PFSK-1 (cell line): ENCODE data around the gene OOSP4B.

Source experiments
- FOXP2 ChIP-seq: optimal IDR thresholded peaks from 2 replicates; pipeline ENCODE3; 2011; ENCODE audit warnings: borderline replicate concordance, control low read depth, inconsistent platforms; ENCODE audit not compliant: insufficient read depth; ENCODE audit errors: extremely low read length, extremely low read depth
- POLR2AphosphoS5 ChIP-seq: IDR thresholded peaks from 2 replicates; pipeline ENCODE4 v1.6.1; 2012; ENCODE audit warnings: low read depth, mild to moderate bottlenecking, control low read depth, low read length, moderate library complexity
- SIN3A ChIP-seq: IDR thresholded peaks from 2 replicates; pipeline ENCODE4 v1.6.1; 2012; ENCODE audit warnings: mild to moderate bottlenecking, low read length, moderate library complexity, borderline replicate concordance; ENCODE audit not compliant: insufficient read depth
- TAF1 ChIP-seq: IDR thresholded peaks from 2 replicates; pipeline ENCODE4 v1.6.1; 2012; ENCODE audit warnings: low read length, control low read depth, borderline replicate concordance; ENCODE audit not compliant: insufficient read depth
- TF ChIP-seq, protein P1 (sequence below), 2 experiments: IDR thresholded peaks; 2 replicates each; pipeline versions ENCODE4 v1.6.1 to v1.8.0; 2011 to 2012; ENCODE audit warnings: low read depth in 2 of 2, low read length in 2 of 2, control low read depth in 1 of 2, inconsistent platforms in 1 of 2, mild to moderate bottlenecking in 1 of 2, moderate library complexity in 1 of 2; ENCODE audit not compliant: insufficient read depth in 1 of 2

Gene OOSP4B

GRCh38 chr11:60029015-60029632 is 12.1 kb downstream of the OOSP4B start:
- no peak for TF ChIP-seq TAF1
- TF ChIP-seq POLR2AphosphoS5 = no peak
- TF ChIP-seq SIN3A = no peak
- TF ChIP-seq, protein P1, sequence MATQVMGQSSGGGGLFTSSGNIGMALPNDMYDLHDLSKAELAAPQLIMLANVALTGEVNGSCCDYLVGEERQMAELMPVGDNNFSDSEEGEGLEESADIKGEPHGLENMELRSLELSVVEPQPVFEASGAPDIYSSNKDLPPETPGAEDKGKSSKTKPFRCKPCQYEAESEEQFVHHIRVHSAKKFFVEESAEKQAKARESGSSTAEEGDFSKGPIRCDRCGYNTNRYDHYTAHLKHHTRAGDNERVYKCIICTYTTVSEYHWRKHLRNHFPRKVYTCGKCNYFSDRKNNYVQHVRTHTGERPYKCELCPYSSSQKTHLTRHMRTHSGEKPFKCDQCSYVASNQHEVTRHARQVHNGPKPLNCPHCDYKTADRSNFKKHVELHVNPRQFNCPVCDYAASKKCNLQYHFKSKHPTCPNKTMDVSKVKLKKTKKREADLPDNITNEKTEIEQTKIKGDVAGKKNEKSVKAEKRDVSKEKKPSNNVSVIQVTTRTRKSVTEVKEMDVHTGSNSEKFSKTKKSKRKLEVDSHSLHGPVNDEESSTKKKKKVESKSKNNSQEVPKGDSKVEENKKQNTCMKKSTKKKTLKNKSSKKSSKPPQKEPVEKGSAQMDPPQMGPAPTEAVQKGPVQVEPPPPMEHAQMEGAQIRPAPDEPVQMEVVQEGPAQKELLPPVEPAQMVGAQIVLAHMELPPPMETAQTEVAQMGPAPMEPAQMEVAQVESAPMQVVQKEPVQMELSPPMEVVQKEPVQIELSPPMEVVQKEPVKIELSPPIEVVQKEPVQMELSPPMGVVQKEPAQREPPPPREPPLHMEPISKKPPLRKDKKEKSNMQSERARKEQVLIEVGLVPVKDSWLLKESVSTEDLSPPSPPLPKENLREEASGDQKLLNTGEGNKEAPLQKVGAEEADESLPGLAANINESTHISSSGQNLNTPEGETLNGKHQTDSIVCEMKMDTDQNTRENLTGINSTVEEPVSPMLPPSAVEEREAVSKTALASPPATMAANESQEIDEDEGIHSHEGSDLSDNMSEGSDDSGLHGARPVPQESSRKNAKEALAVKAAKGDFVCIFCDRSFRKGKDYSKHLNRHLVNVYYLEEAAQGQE (IDR thresholded peaks at IDR 0.05; ENCODE audit: insufficient read depth in 1 of 2, low read depth in 2 of 2, low read length in 2 of 2) = no peak
- TF ChIP-seq FOXP2 = no peak

DNA sequence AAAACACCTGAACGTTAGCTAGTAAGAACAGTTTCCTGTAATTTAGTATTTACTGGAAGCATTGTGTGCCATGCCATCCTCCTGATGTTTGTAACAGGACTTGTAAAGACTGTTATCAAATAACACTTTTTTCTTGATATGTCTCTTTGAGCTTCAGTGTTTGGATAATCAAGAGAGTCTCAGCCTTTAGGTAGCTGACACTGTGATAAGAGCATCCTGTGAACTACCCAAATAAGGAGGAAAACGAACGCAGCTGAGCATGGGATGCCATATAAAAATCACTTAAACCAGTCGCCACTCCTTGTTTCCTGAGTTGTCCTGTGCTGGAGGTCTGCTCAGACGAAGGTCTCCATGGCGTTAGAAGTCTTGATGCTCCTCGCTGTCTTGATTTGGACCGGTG is 23.1 kb downstream of the OOSP4B start, which contains the start of gene OOSP2:
OOSP2 (plus strand) TSS at position 301 of the 400 bp plus-strand sequence; CDS start at position 352, 51 bp downstream.
- no peak for TF ChIP-seq TAF1
- TF ChIP-seq, protein P1 (IDR thresholded peaks at IDR 0.05; ENCODE audit: insufficient read depth in 1 of 2, low read depth in 2 of 2, low read length in 2 of 2) = no peak
- no peak for TF ChIP-seq FOXP2
- no peak for TF ChIP-seq SIN3A
- no peak for TF ChIP-seq POLR2AphosphoS5

DNA sequence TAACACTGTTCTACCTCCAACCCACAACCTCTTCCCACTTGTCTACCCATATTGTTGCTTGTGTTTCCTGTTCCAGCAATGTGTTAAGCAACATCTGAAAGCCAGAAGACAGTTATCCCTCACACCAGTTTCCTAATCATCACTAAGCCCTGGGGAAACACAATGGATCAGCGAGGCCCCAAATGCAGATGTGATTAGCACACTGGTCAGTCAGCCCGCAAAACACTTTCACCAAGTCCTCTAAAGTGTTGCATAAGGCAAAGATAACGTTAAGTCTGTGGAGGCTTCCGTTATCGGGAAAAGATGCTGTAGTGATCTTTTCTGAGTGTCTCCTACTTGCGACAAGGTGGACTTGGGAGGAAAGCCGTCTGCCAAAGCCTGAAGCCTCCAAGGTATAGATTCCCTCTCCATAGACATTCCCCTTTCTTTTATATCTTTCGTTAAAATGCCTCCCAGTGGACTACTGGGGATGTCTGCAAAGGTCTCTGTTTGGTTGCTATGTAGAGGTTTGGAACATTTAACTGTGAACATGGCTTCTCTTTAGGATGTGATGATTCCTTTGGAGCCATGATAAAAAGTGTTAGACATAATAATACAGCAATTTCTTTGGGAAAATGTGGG is 39.5 kb downstream of the OOSP4B start, which contains the start of gene MS4A3:
MS4A3 (plus strand) TSS at position 317 of the 621 bp plus-strand sequence. CDS start 4,496 bp downstream, outside the sequence.
- TF ChIP-seq TAF1 (no peak), FOXP2 (no peak), POLR2AphosphoS5 (no peak), SIN3A (no peak)
- TF ChIP-seq, protein P1 (IDR thresholded peaks at IDR 0.05; ENCODE audit: insufficient read depth in 1 of 2, low read depth in 2 of 2, low read length in 2 of 2) = no peak

DNA sequence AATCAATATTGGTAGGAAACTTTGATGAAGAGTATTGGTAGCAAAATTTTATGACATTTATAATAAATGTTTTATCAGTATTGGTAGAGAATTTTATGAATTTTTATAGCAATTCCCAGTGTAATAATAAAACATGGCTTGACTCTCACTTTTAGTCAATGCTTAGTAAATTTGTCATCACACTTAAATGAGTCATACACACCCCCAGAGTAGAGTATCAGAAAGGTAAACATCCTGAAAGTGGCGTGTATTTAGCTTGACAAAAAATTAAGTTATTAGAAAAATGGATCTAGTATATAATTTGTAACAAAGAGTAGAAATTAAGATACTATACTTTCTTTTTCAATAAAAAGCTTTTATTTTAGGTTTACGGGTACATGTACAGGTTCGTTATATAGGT is 42.1 kb downstream of the OOSP4B start:
- TF ChIP-seq TAF1 (no peak), POLR2AphosphoS5 (no peak), FOXP2 (no peak), SIN3A (no peak)
- TF ChIP-seq, protein P1 (IDR thresholded peaks at IDR 0.05; ENCODE audit: insufficient read depth in 1 of 2, low read depth in 2 of 2, low read length in 2 of 2) = no peak
